ENCODE measurements around the gene POLR1A. TPM values are rescaled to one million over a fixed set of nuclear protein-coding genes. Genes with fewer than 3 reads are reported as not detected.

Gene POLR1A
- total and polyA plus RNA-seq, 2 of the 8 experiments (the other 6 are each of a cell fraction or from before 2014, with no cell fraction given), result 8.9 to 58.1 TPM

GRCh38 chr2:85976106-85976920 lies 129.4 kb downstream of the POLR1A start (continued):
- TF ChIP-seq KDM5A (IDR thresholded peaks at IDR 0.05; ENCODE audit: low read length), result no peak

Data from H1 (cell line).